Smooth muscle cell of the brain vasculature (primary cell): ENCODE results near the gene ALK.

Source experiments
- DNase-seq: peaks from one replicate; pipeline ENCODE4 v3.0.0-alpha.2; 2012; ENCODE audit warnings: low read depth, low spot score

The ALK gene

GRCh38 chr2:29492701-29493100 is 428.7 kb downstream of the ALK start:
- DNase-seq, result no peak

DNA sequence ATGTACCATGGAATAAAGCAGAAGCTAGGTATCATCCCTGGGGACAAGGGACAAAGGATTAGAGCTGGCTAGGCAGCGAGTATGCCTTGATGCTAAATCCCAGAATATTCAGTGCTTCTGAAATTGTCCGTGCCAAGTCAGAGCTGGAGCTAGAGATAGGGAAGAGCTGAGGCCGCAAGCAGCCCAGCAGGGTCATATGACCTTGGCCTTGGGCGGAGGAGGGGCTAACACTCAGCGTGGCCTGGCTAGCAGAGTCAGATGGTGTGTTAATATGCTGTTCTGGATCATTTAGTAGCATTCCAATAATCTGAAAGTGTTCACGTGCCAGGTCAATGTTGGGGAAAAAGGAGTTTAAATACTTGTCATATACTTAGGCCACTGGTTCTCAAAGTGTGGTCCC is 431.3 kb downstream of the ALK start:
- DNase-seq, result no peak

DNA sequence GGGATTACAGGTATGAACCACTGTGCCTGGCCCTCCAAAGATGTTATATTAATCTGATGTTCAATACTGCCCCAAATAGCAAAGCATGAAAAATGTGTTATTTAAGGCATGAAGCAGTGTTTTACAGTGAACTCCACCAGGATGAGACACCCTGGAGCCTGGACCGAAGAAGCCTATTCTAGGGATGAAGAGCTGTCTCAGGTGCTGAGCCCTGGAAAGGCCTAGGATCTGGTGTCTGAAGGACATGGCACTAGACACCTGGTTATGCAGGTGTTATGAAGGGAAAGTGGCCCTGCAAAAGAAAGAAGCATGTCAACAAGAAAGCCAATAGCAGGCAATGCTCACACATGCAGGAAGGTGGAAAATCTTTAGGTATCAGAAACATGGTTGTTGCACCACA is 431.8 kb downstream of the ALK start:
- DNase-seq, result no peak

DNA sequence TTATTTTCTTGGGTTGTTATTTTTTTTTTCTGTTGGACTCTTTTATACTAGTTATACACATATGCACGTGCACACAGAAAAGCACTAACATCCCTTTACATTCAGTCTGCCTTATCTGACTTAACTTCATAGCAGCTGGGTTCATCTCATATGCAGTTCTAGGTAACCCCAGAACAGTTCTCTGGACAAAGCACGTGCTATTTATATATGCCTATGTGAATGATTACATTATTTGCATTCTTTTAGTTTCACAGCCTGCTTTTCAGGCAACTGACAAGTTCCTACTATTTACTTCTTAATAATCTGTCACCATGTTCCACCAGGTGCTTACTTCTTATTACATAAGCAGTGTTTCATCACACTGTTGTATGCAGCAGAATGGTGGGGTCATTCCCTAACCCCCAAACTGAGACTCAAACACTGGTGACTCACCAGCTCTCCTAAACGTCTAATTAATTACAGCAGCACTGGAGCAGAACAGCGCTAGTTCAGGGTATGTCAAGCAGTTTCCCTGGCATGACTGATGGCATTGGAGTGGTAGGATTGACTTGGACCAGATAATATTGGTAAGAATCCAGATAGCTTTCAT is 433.3 kb downstream of the ALK start:
- DNase-seq, result no peak

- DNase-seq, result no peak
These were observed 435.8 kb downstream of the ALK start for GRCh38 chr2:29485631-29486030.

GRCh38 chr2:29485117-29485516 is 436.3 kb downstream of the ALK start:
- DNase-seq, result no peak

- no peak for DNase-seq
These were observed 438.5 kb downstream of the ALK start for GRCh38 chr2:29482867-29483266.

- no peak for DNase-seq
These were observed 439.0 kb downstream of the ALK start for GRCh38 chr2:29482348-29482747.

GRCh38 chr2:29481313-29481712 is 440.1 kb downstream of the ALK start:
- no peak for DNase-seq

GRCh38 chr2:29480426-29480825 is 441.0 kb downstream of the ALK start:
- DNase-seq, result no peak

GRCh38 chr2:29479401-29479800 is 442.0 kb downstream of the ALK start:
- DNase-seq, result no peak

DNA sequence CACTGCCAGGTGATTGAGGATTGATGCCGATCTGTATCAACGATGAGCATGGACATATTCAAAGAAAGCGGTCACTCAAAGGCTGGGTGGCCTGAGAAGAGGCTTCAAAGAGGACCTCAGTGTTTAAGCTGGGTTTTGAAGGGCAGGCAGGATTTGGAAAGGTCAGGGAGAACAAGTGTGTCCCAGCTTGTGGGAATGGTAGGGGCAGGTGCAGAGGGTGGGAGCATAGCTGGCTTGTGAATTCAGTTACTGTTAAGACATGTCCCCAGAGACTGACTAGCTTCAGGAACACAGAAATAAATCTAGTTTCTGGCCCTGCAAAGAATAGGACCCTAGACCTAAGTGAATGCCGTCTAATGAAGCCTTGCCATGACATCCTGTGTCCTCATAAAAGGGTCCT is 442.7 kb downstream of the ALK start:
- DNase-seq, result no peak

GRCh38 chr2:29477186-29477585 is 444.2 kb downstream of the ALK start:
- DNase-seq, result no peak

DNA sequence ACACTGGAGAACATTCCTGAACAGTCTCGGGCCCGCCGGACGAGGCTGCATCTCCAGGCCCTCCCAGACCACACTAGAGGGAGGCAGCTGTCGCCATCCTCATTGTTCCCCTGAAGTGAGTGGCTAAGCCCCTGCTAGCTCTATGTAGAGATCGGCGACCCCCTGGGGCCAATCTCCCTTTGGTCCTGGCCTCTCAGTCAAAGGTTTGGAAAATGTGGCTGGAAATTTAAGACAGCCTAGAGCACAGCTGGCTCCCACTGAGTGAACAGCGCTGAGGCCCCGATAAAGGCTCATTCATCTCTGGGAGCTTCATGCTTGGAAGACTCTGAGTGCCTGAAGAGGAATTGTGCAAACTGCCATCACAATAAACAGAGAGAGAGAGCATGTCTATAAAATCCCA is 445.9 kb downstream of the ALK start:
- no peak for DNase-seq

DNA sequence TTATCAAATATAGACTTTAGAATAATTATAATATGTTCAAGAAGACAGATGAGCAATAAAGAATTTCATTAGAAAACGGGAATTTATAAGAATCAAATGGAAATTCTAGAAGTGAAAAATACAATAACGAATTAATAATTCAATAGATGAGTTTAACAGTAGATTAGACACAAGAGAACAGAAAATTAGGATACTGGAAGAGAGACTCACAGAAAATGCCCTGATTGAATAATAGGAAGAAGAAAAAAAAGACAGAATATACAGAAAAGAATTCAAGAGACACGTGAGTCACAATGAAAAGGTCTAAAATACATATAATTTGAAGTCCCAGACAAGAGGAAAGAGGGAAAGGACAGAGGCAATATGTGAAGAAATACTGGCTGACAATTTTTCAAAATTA is 451.4 kb downstream of the ALK start:
- DNase-seq, result no peak

DNA sequence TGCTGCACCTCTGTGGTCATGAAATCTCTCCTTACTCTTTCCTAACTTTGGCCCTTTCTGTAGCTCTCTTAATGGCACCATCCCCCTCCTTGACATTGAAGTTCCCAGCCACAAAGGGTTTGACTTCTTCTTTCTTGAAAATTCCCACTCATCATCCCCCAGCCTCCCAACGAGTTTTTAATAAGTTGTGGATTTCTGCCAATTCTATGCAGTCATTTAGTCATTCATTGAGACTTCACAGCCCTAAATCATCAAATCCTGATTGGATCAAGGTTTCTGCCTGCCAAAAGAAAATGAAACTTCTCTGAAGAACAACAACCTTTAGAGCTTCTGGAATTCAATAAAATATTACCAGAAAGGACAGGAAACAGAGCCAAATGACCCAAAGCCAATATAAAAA is 451.9 kb downstream of the ALK start:
- DNase-seq, result no peak

DNA sequence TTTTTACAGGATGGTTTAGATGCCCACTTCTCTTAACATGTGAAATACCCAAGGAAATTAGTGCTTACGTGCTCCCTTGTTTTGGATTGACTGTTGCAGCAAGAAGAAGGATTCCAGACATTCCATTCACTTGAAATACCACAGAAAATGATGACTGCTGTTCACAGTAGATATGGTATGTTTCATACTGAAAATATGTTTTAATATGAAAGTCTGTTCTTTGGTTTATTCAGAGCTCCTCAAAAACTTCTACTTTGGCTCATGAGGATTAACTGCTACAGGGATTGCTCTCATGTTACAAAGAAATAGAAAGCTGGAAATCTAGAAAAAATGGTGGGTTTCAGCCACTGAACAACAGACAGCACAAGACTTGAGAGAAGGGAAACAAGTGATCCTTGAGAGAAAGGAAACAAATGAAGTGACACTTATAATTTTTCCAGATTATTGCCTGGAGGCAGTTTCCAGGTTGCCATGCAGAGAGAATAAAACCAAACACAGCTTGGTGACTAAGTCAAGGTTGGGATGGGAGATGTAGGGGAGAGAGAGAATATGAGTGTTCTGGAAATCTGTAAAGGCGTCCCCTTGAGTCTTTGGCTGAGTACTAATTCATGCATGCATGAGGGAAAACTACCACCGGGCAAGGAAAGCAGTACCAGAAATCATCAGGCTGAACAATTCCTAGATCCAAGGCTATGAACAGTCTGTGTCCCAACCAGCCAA is 458.0 kb downstream of the ALK start:
- DNase-seq, result no peak

- no peak for DNase-seq
These were observed 459.1 kb downstream of the ALK start for GRCh38 chr2:29462293-29462692.

DNA sequence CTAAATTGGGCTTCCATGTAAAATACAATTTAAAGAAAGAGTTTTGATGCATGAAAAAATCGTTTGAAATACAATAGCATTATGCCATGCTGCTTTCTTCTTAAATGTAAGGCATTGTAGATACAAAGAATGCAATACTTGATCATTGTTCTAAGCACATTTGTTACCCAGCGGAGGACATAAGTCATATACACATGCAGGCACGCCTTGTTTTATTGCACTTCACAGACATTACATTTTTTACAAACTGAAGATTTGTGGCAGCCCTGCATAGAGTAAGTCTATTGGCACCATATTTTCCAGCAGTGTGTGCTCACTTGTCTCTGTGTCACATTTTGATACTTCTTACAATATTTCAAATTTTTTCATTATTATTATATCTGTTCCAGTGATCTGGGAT is 461.2 kb downstream of the ALK start:
- no peak for DNase-seq

DNA sequence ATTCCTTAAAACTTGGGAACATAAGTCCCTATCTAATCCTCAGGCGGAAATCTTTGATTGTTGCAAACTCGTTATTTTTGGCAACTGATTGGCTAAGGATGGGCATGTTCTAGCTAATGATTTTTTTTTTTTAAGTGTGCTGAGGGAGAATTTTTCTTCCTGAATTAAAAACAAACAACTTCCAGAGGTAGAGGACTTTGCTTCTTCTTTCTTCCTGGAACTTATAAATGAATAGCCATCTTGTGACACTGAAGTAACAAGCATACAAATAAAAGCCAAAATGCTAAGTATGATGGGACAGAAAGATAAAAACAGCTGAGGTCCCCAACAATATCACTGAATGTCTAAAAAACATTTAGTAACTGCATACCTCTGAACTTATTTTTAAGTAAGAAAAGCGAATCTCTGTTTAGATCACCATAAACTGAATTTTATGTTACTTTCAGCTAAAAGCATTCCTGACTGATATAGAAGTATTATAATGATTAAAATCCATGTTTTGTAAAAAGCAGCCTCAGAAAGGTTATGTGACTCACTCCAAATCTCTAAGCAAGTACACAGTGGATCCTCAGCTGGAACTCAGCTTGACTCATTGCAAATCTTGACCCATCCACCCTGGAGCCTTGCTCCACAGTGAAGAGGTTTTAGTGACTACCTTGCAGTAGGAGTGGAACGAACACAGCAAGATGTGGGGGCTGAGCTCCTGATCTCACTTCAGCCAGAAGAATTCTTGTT is 461.8 kb downstream of the ALK start:
- DNase-seq, result peak; percentile 57

GRCh38 chr2:29456429-29456828 is 465.0 kb downstream of the ALK start:
- no peak for DNase-seq

GRCh38 chr2:29455200-29455860 is 466.1 kb downstream of the ALK start:
- DNase-seq, result no peak

DNA sequence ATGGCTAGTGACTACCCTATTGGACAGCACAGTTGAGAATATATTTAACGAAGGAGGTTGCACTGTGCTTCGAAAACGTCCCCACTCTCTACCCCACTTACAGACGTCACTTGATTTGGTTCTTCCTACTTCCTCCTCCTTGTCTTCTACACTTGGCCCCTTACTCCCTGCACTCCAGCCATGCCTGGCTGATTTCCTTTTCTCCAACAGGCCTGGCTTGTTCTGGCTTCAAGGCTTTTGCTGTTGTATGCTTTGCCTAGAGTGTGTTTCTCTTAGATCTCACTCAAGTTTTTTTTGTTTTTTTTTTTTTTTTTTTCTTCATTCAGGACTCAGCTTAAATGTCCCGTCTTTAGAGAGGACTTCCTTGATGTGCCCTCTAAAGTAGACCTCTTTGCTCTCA is 469.4 kb downstream of the ALK start:
- DNase-seq, result no peak
